ENCODE data around the gene CSTA. TPM values are rescaled to one million over a fixed set of nuclear protein-coding genes. Genes with fewer than 3 reads are reported as not detected.
"Not testable (repeated sequence)": the region's sequence is repeated elsewhere in the genome, so short reads cannot be mapped to it uniquely, and the experiment has no call there.

The CSTA gene
- total and polyA plus RNA-seq, 2 donors from 2014 or later = 0.80 to 4.6 TPM

DNA sequence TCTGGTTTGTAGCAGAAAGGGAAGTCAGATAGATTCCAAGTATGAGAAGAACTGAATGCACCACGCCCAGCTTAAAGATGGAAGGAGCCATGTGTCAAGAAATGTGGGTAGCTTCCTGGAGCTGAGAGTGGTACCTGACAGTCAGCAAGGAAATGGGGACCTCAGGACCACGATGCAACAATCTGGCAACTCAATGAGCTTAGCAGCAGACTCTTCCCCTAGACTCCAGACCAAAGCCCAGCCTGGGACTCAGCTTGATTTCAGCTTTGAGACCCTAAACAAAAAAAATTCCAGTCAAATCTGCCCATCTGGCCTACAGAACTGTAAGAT is 33.6 kb downstream of the CSTA start:
- Histone ChIP-seq H3K4me3 (ENCODE audit: low read length in 3 of 3) (no peak overlapping the region), H3K27ac (ENCODE audit: low read depth in 2 of 2, low read length in 2 of 2) (no peak overlapping the region), H3K4me1 (ENCODE audit: control insufficient read depth in 2 of 3, insufficient read depth in 2 of 3, low read depth in 1 of 3, low read length in 3 of 3) (no peaks in the 10 kb centered on the region), H3K27me3 (ENCODE audit: control insufficient read depth, insufficient read depth, low read length) (no peaks in the 10 kb centered on the region), H3K36me3 (ENCODE audit: control insufficient read depth in 2 of 3, insufficient read depth in 3 of 3, low read length in 3 of 3) (peaks cover 0 to 11% (median 3%) of the 10 kb centered on the region in 3 donors), H3K9me3 (ENCODE audit: control insufficient read depth in 2 of 3, insufficient read depth in 1 of 3, low read length in 3 of 3) (no peaks in the 10 kb centered on the region), H3K9ac (ENCODE audit: low read length in 3 of 3) (no peak overlapping the region)
- DNase-seq = no peak
- intact Hi-C loops (cut with DNase I) = no loop called here
- no peak for FAIRE-seq
- TF ChIP-seq, protein P1, sequence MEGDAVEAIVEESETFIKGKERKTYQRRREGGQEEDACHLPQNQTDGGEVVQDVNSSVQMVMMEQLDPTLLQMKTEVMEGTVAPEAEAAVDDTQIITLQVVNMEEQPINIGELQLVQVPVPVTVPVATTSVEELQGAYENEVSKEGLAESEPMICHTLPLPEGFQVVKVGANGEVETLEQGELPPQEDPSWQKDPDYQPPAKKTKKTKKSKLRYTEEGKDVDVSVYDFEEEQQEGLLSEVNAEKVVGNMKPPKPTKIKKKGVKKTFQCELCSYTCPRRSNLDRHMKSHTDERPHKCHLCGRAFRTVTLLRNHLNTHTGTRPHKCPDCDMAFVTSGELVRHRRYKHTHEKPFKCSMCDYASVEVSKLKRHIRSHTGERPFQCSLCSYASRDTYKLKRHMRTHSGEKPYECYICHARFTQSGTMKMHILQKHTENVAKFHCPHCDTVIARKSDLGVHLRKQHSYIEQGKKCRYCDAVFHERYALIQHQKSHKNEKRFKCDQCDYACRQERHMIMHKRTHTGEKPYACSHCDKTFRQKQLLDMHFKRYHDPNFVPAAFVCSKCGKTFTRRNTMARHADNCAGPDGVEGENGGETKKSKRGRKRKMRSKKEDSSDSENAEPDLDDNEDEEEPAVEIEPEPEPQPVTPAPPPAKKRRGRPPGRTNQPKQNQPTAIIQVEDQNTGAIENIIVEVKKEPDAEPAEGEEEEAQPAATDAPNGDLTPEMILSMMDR (IDR thresholded peaks at IDR 0.05; ENCODE audit: borderline replicate concordance, extremely low read depth, insufficient read depth) = no peak

DNA sequence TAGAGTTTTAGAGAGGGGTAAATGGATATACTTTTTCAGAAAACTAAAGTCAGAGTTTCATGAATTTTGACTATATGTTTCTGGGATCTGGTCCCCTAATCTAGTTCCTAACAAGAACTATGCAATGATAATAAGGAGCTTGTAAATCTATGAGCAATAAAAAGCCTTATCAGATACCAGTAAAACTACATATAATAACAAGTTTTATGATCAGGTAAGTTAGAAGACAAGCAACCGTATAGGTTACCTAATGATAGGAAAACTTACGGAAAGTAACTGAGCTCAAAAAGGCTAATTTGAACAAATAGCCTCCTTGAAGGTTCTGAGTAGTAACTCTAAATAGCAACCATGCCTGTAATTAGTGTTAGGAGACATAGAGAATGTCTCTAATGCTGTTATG is 37.0 kb downstream of the CSTA start:
- intact Hi-C loops (cut with DNase I) = no loop called here
- Histone ChIP-seq H3K36me3 (ENCODE audit: control insufficient read depth in 2 of 3, insufficient read depth in 3 of 3, low read length in 3 of 3) (peaks cover 0 to 22% (median 4%) of the 10 kb centered on the region in 3 donors), H3K9ac (ENCODE audit: low read length in 3 of 3) (no peak overlapping the region), H3K4me3 (ENCODE audit: low read length in 3 of 3) (no peak overlapping the region), H3K4me1 (ENCODE audit: control insufficient read depth in 2 of 3, insufficient read depth in 2 of 3, low read depth in 1 of 3, low read length in 3 of 3) (no peaks in the 10 kb centered on the region), H3K27ac (ENCODE audit: low read depth in 2 of 2, low read length in 2 of 2) (no peak overlapping the region), H3K9me3 (ENCODE audit: control insufficient read depth in 2 of 3, insufficient read depth in 1 of 3, low read length in 3 of 3) (no peaks in the 10 kb centered on the region), H3K27me3 (ENCODE audit: control insufficient read depth, insufficient read depth, low read length) (no peaks in the 10 kb centered on the region)
- TF ChIP-seq, protein P1 (IDR thresholded peaks at IDR 0.05; ENCODE audit: borderline replicate concordance, extremely low read depth, insufficient read depth) = no peak
- DNase-seq (no peak), FAIRE-seq (no peak)

DNA sequence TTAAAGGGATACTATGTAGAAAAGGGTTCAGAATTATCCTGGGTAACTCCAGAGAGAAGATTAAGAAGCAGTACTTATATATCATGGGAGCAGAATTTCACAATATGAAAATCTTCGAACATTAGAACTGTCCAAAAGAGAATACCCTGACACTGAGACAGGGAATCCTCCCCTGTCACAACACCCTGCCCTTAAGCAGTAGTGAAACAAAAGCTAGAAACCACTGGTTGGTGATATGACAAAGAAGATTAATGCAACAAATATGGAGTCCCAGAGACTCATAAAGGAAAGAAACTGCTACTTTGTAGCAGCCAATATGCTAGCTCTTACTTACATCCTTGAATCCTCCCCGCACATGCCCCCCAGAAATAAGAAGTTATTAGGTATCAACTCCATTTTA is 39.4 kb downstream of the CSTA start:
- H3K27ac ChIP-seq (ENCODE audit: low read depth in 2 of 2, low read length in 2 of 2) = no peak overlapping the region
- TF ChIP-seq, protein P1 (IDR thresholded peaks at IDR 0.05; ENCODE audit: borderline replicate concordance, extremely low read depth, insufficient read depth) = no peak
- no peaks in the 10 kb centered on the region for H3K27me3 ChIP-seq (ENCODE audit: control insufficient read depth, insufficient read depth, low read length)
- no peaks in the 10 kb centered on the region for H3K9me3 ChIP-seq (ENCODE audit: control insufficient read depth in 2 of 3, insufficient read depth in 1 of 3, low read length in 3 of 3)
- DNase-seq = no peak
- no peaks in the 10 kb centered on the region for H3K4me1 ChIP-seq (ENCODE audit: control insufficient read depth in 2 of 3, insufficient read depth in 2 of 3, low read depth in 1 of 3, low read length in 3 of 3)
- H3K36me3 ChIP-seq (ENCODE audit: control insufficient read depth in 2 of 3, insufficient read depth in 3 of 3, low read length in 3 of 3) = peaks cover 0 to 22% (median 3%) of the 10 kb centered on the region in 3 donors
- intact Hi-C loops (cut with DNase I) = no loop called here
- no peak overlapping the region for H3K4me3 ChIP-seq (ENCODE audit: low read length in 3 of 3)
- H3K9ac ChIP-seq (ENCODE audit: low read length in 3 of 3) = no peak overlapping the region
- FAIRE-seq = no peak

DNA sequence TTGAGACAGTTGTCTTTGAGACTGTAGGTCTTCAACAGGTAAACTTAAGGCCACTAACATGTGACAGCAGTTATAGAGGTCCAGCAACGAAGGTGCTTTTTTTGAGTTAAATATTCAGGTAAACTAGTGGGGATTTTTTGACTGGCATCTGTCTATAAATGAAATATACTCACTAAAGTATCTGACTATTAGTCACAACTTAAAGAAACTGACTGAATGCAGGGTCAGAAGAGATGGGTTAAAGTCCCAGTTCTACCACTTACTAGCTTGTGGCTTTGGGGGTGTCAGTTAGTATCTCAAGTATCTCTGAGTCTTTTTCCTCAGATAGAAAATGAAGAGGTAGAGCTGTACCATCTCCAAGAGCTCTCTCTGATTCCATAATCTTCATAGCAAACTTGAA is 40.0 kb downstream of the CSTA start:
- TF ChIP-seq, protein P1 (IDR thresholded peaks at IDR 0.05; ENCODE audit: borderline replicate concordance, extremely low read depth, insufficient read depth) = no peak
- Histone ChIP-seq H3K4me1 (ENCODE audit: control insufficient read depth in 2 of 3, insufficient read depth in 2 of 3, low read depth in 1 of 3, low read length in 3 of 3) (no peaks in the 10 kb centered on the region), H3K9ac (ENCODE audit: low read length in 3 of 3) (no peak overlapping the region), H3K4me3 (ENCODE audit: low read length in 3 of 3) (no peak overlapping the region), H3K36me3 (ENCODE audit: control insufficient read depth in 2 of 3, insufficient read depth in 3 of 3, low read length in 3 of 3) (peaks cover 0 to 22% (median 6%) of the 10 kb centered on the region in 3 donors), H3K27me3 (ENCODE audit: control insufficient read depth, insufficient read depth, low read length) (no peaks in the 10 kb centered on the region), H3K9me3 (ENCODE audit: control insufficient read depth in 2 of 3, insufficient read depth in 1 of 3, low read length in 3 of 3) (no peaks in the 10 kb centered on the region), H3K27ac (ENCODE audit: low read depth in 2 of 2, low read length in 2 of 2) (no peak overlapping the region)
- FAIRE-seq = no peak
- intact Hi-C loops (cut with DNase I) = no loop called here
- DNase-seq = no peak

DNA sequence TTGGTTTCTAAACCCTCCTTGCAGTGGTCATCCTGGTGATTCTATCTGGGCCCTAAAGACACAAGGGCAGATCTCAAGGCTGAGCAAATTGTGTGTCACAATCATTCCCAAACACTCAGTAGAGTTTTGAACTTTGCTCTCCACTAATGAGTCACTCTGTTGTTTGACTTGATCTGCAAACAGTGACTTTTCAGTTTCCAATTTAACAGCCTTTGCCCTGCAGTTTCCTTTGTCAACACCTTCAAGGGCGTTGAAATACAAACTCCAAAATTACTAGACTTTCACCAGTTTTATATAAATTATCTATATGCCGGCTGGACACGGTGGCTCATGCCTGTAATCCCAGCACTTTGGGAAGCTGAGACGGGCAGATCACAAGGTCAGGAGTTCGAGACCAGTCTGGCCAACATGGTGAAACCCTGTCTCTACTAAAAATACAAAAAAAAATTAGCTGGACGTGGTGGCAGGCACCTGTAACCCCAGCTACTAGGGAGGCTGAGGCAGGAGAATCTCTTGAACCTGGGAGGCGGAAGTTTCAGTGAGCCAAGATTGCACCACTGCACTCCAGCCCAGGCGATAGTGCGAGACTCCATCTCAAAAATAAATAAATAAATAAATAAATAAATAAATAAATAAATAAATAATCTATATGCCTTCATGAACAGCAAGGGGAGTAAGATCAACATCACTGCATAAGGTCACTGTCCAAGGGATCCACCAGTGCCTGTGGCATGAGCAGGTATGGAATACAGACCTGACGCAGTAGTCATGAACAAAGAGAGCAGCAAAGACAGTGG is 40.7 kb downstream of the CSTA start:
- peak in 1 of 5 donors; percentile 8 for DNase-seq
- H3K4me1 ChIP-seq (ENCODE audit: control insufficient read depth in 2 of 3, insufficient read depth in 2 of 3, low read depth in 1 of 3, low read length in 3 of 3) = not testable (repeated sequence)
- peak overlapping the region in 1 of 2 donors; percentile 35 for H3K27ac ChIP-seq (ENCODE audit: low read depth in 2 of 2, low read length in 2 of 2)

More for the DNA sequence above, 40.7 kb downstream of the CSTA start:
- intact Hi-C loops (cut with DNase I); FAIRE-seq; H3K4me3 ChIP-seq (ENCODE audit: low read length in 3 of 3); H3K9me3 ChIP-seq (ENCODE audit: control insufficient read depth in 2 of 3, insufficient read depth in 1 of 3, low read length in 3 of 3); H3K9ac ChIP-seq (ENCODE audit: low read length in 3 of 3); H3K27me3 ChIP-seq (ENCODE audit: control insufficient read depth, insufficient read depth, low read length): not testable (repeated sequence)
- H3K36me3 ChIP-seq (ENCODE audit: control insufficient read depth in 2 of 3, insufficient read depth in 3 of 3, low read length in 3 of 3) = peaks cover 2 to 22% (median 6%) of the 10 kb centered on the region in 3 donors

All from kidney (tissue), 14 donors.